GM18499 (cell line): ENCODE results near the gene MOB2.

Experiments
- ATAC-seq: cut with Tn5 transposase; IDR thresholded peaks from one replicate; pipeline ENCODE4 v1.9.1; 2021; ENCODE audit warnings: moderate number of reproducible peaks; ENCODE audit not compliant: insufficient read depth, unreplicated experiment

Gene MOB2

GRCh38 chr11:1486054-1486825 lies at the start of gene MOB2:
MOB2 (minus strand) TSS chr11:1486779; CDS start chr11:1486556, 223 bp downstream.
- ATAC-seq = no peak

GRCh38 chr11:1534682-1535081 lies 48.1 kb upstream of the MOB2 start:
- no peak for ATAC-seq

GRCh38 chr11:1534171-1534570 lies 47.6 kb upstream of the MOB2 start:
- ATAC-seq = no peak

- no peak for ATAC-seq
Measured at GRCh38 chr11:1533342-1533725, 46.8 kb upstream of the MOB2 start.

GRCh38 chr11:1532606-1533341 lies 46.2 kb upstream of the MOB2 start:
- ATAC-seq = no peak

- ATAC-seq = no peak
Measured at GRCh38 chr11:1532014-1532586, 45.5 kb upstream of the MOB2 start.

GRCh38 chr11:1531449-1532013 lies 45.0 kb upstream of the MOB2 start:
- no peak for ATAC-seq

- ATAC-seq = no peak
Measured at GRCh38 chr11:1530686-1531448, 44.3 kb upstream of the MOB2 start.

- ATAC-seq = no peak
Measured at GRCh38 chr11:1529774-1530173, 43.2 kb upstream of the MOB2 start.

- no peak for ATAC-seq
Measured at GRCh38 chr11:1529286-1529685, 42.7 kb upstream of the MOB2 start.

- no peak for ATAC-seq
Measured at GRCh38 chr11:1528710-1529109, 42.1 kb upstream of the MOB2 start.

- ATAC-seq = no peak
Measured at GRCh38 chr11:1526785-1527184, 40.2 kb upstream of the MOB2 start.

- no peak for ATAC-seq
Measured at GRCh38 chr11:1523779-1524178, 37.2 kb upstream of the MOB2 start.

- no peak for ATAC-seq
Measured at GRCh38 chr11:1523077-1523476, 36.5 kb upstream of the MOB2 start.

- no peak for ATAC-seq
Measured at GRCh38 chr11:1522081-1522424, 35.5 kb upstream of the MOB2 start.

GRCh38 chr11:1521382-1522080 lies 35.0 kb upstream of the MOB2 start:
- peak; percentile 71 for ATAC-seq

GRCh38 chr11:1520663-1521267 lies 34.2 kb upstream of the MOB2 start:
- ATAC-seq = no peak

GRCh38 chr11:1520209-1520662 lies 33.7 kb upstream of the MOB2 start:
- ATAC-seq = no peak
